Mesenchymal stem cell (in vitro differentiated cells and primary cell): Measurements from ENCODE around the gene DLGAP1.

Experiments
- DNase-seq: peaks from one replicate; pipeline ENCODE4 v3.0.0-alpha.2; 2013
- H2AFZ ChIP-seq: one replicate; pipeline ENCODE4 v1.6.1; 2013; ENCODE audit warnings: low read depth, mild to moderate bottlenecking, control low read depth, inconsistent platforms, low read length, moderate library complexity
- H2AK5ac ChIP-seq: 2 replicates; pipeline ENCODE4 v1.6.1; 2013; ENCODE audit warnings: low read length, moderate library complexity, mild to moderate bottlenecking, inconsistent platforms; ENCODE audit not compliant: severe bottlenecking
- H2BK120ac ChIP-seq: one replicate; pipeline ENCODE4 v1.6.1; 2013; ENCODE audit warnings: low read depth, mild to moderate bottlenecking, inconsistent platforms, low read length, moderate library complexity
- H2BK12ac ChIP-seq, 2 experiments: one replicate each; pipeline ENCODE4 v1.6.1; 2013; ENCODE audit warnings: inconsistent platforms in 2 of 2, low read length in 2 of 2, mild to moderate bottlenecking in 2 of 2, moderate library complexity in 2 of 2, control low read depth in 1 of 2
- H2BK15ac ChIP-seq: one replicate; pipeline ENCODE4 v1.6.1; 2013; ENCODE audit warnings: mild to moderate bottlenecking, low read depth, inconsistent platforms; ENCODE audit not compliant: poor library complexity, severe bottlenecking
- H2BK5ac ChIP-seq: 2 replicates; pipeline ENCODE4 v1.6.1; 2013; ENCODE audit warnings: low read depth, mild to moderate bottlenecking, low read length, control low read depth, inconsistent platforms; ENCODE audit not compliant: poor library complexity, severe bottlenecking
- H3K14ac ChIP-seq, 2 experiments: one replicate each; pipeline ENCODE4 v1.6.1; 2013; ENCODE audit warnings: inconsistent platforms in 2 of 2, low read length in 2 of 2, control low read depth in 1 of 2, mild to moderate bottlenecking in 1 of 2, moderate library complexity in 1 of 2
- H3K18ac ChIP-seq, 2 experiments: one replicate each; pipeline ENCODE4 v1.6.1; 2013; ENCODE audit warnings: inconsistent platforms in 2 of 2, low read length in 2 of 2, control low read depth in 1 of 2, low read depth in 1 of 2, mild to moderate bottlenecking in 1 of 2
- H3K23ac ChIP-seq, 2 experiments: one replicate each; pipeline ENCODE4 v1.6.1; 2013; ENCODE audit warnings: inconsistent platforms in 2 of 2, low read length in 2 of 2, mild to moderate bottlenecking in 2 of 2, moderate library complexity in 2 of 2, control low read depth in 1 of 2
- H3K27ac ChIP-seq: 2 replicates; pipeline ENCODE4 v1.5.1; 2013; ENCODE audit warnings: mild to moderate bottlenecking, moderate library complexity, low read length, control low read depth, inconsistent platforms; ENCODE audit not compliant: poor library complexity, severe bottlenecking
- H3K27me3 ChIP-seq, 2 experiments: 2 replicates each; pipeline versions ENCODE4 v1.6.1 to v1.7.0; 2013; ENCODE audit warnings: low read length in 2 of 2, mild to moderate bottlenecking in 2 of 2, moderate library complexity in 2 of 2, control low read depth in 1 of 2, inconsistent platforms in 1 of 2; ENCODE audit not compliant: control insufficient read depth in 1 of 2, insufficient read depth in 1 of 2
- H3K36me3 ChIP-seq, 2 experiments: 2 replicates each; pipeline versions ENCODE4 v1.6.1 to v1.7.0; 2013; ENCODE audit warnings: low read length in 2 of 2, control low read depth in 1 of 2, inconsistent platforms in 1 of 2, low read depth in 1 of 2, mild to moderate bottlenecking in 1 of 2; ENCODE audit not compliant: insufficient read depth in 2 of 2, control insufficient read depth in 1 of 2
- H3K4ac ChIP-seq, 2 experiments: one replicate each; pipeline ENCODE4 v1.6.1; 2013; ENCODE audit warnings: inconsistent platforms in 2 of 2, low read length in 2 of 2, mild to moderate bottlenecking in 2 of 2, moderate library complexity in 2 of 2, control low read depth in 1 of 2, low read depth in 1 of 2
- H3K4me1 ChIP-seq: 2 replicates; pipeline ENCODE4 v1.6.1; 2013; ENCODE audit warnings: low read depth, low read length, control low read depth; ENCODE audit not compliant: control insufficient read depth, insufficient read depth
- H3K4me2 ChIP-seq: 2 replicates; pipeline ENCODE4 v1.6.1; 2013; ENCODE audit warnings: low read length, mild to moderate bottlenecking, inconsistent platforms; ENCODE audit not compliant: poor library complexity, severe bottlenecking
- H3K4me3 ChIP-seq, 2 experiments: 2 replicates each; pipeline versions ENCODE4 v1.5.1 to v1.7.0; 2013; ENCODE audit warnings: low read length in 2 of 2, mild to moderate bottlenecking in 2 of 2, control low read depth in 1 of 2, low read depth in 1 of 2; ENCODE audit not compliant: insufficient read depth in 1 of 2
- H3K79me1 ChIP-seq: replicated peaks from 2 replicates; pipeline ENCODE4 v1.6.1; 2013; ENCODE audit warnings: mild to moderate bottlenecking, control low read depth, low read length, inconsistent platforms; ENCODE audit not compliant: poor library complexity, severe bottlenecking
- H3K9ac ChIP-seq: 2 replicates; pipeline ENCODE4 v1.7.0; 2013; ENCODE audit warnings: mild to moderate bottlenecking, low read length, moderate library complexity
- H3K9me3 ChIP-seq: 2 replicates; pipeline ENCODE4 v1.7.0; 2013; ENCODE audit warnings: mild to moderate bottlenecking, low read length; ENCODE audit not compliant: control insufficient read depth
- H4K8ac ChIP-seq: one replicate; pipeline ENCODE4 v1.6.1; 2013; ENCODE audit warnings: inconsistent platforms, mild to moderate bottlenecking, low read length, moderate library complexity
- H4K91ac ChIP-seq: one replicate; pipeline ENCODE4 v1.6.1; 2013; ENCODE audit warnings: mild to moderate bottlenecking, low read length, inconsistent platforms
- WGBS: methylation state at CpG from one replicate; pipeline ENCODE4 v1.1.7; 2013; ENCODE audit warnings: mixed read lengths; 5-methylcytosine and 5-hydroxymethylcytosine counted together

The DLGAP1 gene

GRCh38 chr18:4399929-4400328, 55.2 kb downstream of the DLGAP1 start:
- Histone ChIP-seq H3K4ac (no peak overlapping the region), H3K27ac (no peak overlapping the region), H2BK5ac (no peak overlapping the region), H2BK120ac (no peak overlapping the region), H3K14ac (no peak overlapping the region), H3K4me3 (no peak overlapping the region), H3K9me3 (no peaks in the 10 kb centered on the region), H2AK5ac (no peak overlapping the region), H4K8ac (no peak overlapping the region), H3K36me3 (no peaks in the 10 kb centered on the region), H2AFZ (no peak overlapping the region), H3K27me3 (no peaks in the 10 kb centered on the region), H3K23ac (no peak overlapping the region), H3K4me1 (no peaks in the 10 kb centered on the region), H2BK12ac (no peak overlapping the region), H3K79me1 (no peaks in the 10 kb centered on the region), H3K18ac (no peak overlapping the region), H2BK15ac (no peak overlapping the region), H3K4me2 (no peak overlapping the region), H4K91ac (no peak overlapping the region), H3K9ac (no peak overlapping the region)
- DNase-seq, result no peak
- 51% methylated on average over 5 of the region's 5 CpGs for WGBS

- no peaks in the 10 kb centered on the region for H3K27me3 ChIP-seq
- H3K14ac ChIP-seq, result no peak overlapping the region
- H3K4me2 ChIP-seq, result no peak overlapping the region
- H2BK120ac ChIP-seq, result no peak overlapping the region
- H3K79me1 ChIP-seq, result no peaks in the 10 kb centered on the region
- no peak overlapping the region for H3K9ac ChIP-seq
- H3K27ac ChIP-seq, result no peak overlapping the region
- no peak overlapping the region for H2AK5ac ChIP-seq
- H4K8ac ChIP-seq, result no peak overlapping the region
- peaks cover 6% of the 10 kb centered on the region for H3K9me3 ChIP-seq
- no peak overlapping the region for H3K4ac ChIP-seq
- no peaks in the 10 kb centered on the region for H3K4me1 ChIP-seq
- H2AFZ ChIP-seq, result no peak overlapping the region
- H3K18ac ChIP-seq, result no peak overlapping the region
- DNase-seq, result no peak
- H3K36me3 ChIP-seq, result no peaks in the 10 kb centered on the region
- H3K4me3 ChIP-seq, result no peak overlapping the region
- WGBS, result 60% methylated on average over 1 of the region's 4 CpGs
- H4K91ac ChIP-seq, result no peak overlapping the region
- H2BK15ac ChIP-seq, result no peak overlapping the region
- H2BK12ac ChIP-seq, result no peak overlapping the region
- H2BK5ac ChIP-seq, result no peak overlapping the region
- H3K23ac ChIP-seq, result no peak overlapping the region
Observed at GRCh38 chr18:4394700-4395099, 60.4 kb downstream of the DLGAP1 start.

- WGBS, result 52% methylated on average over 5 of the region's 6 CpGs
- H3K79me1 ChIP-seq, result no peaks in the 10 kb centered on the region
- no peak overlapping the region for H3K27ac ChIP-seq
- H2BK120ac ChIP-seq, result no peak overlapping the region
- no peak overlapping the region for H4K91ac ChIP-seq
- H3K4me1 ChIP-seq, result no peaks in the 10 kb centered on the region
- H3K4ac ChIP-seq, result no peak overlapping the region
- peaks cover 6% of the 10 kb centered on the region for H3K9me3 ChIP-seq
- H2BK5ac ChIP-seq, result no peak overlapping the region
- no peak overlapping the region for H3K4me3 ChIP-seq
- no peaks in the 10 kb centered on the region for H3K27me3 ChIP-seq
- no peak for DNase-seq
- H2AFZ ChIP-seq, result no peak overlapping the region
- H2BK15ac ChIP-seq, result no peak overlapping the region
- H3K36me3 ChIP-seq, result no peaks in the 10 kb centered on the region
- H3K14ac ChIP-seq, result no peak overlapping the region
- no peak overlapping the region for H2AK5ac ChIP-seq
- H4K8ac ChIP-seq, result no peak overlapping the region
- H3K23ac ChIP-seq, result no peak overlapping the region
- H3K4me2 ChIP-seq, result no peak overlapping the region
- no peak overlapping the region for H3K18ac ChIP-seq
- H2BK12ac ChIP-seq, result no peak overlapping the region
- H3K9ac ChIP-seq, result no peak overlapping the region
Observed at GRCh38 chr18:4391859-4392258, 63.2 kb downstream of the DLGAP1 start.

- no peak overlapping the region for H3K4me3 ChIP-seq
- no peak overlapping the region for H3K9ac ChIP-seq
- no peaks in the 10 kb centered on the region for H3K27me3 ChIP-seq
- no peak overlapping the region for H3K4me2 ChIP-seq
- no peak overlapping the region for H2BK120ac ChIP-seq
- no peak overlapping the region for H2AK5ac ChIP-seq
- no peaks in the 10 kb centered on the region for H3K36me3 ChIP-seq
- no peak overlapping the region for H2AFZ ChIP-seq
- H3K23ac ChIP-seq, result no peak overlapping the region
- H3K4me1 ChIP-seq, result no peaks in the 10 kb centered on the region
- no peak overlapping the region for H2BK5ac ChIP-seq
- no peaks in the 10 kb centered on the region for H3K9me3 ChIP-seq
- no peak overlapping the region for H4K8ac ChIP-seq
- H2BK12ac ChIP-seq, result no peak overlapping the region
- H2BK15ac ChIP-seq, result no peak overlapping the region
- no peak overlapping the region for H3K27ac ChIP-seq
- H3K18ac ChIP-seq, result no peak overlapping the region
- H3K79me1 ChIP-seq, result no peaks in the 10 kb centered on the region
- H4K91ac ChIP-seq, result no peak overlapping the region
- H3K4ac ChIP-seq, result no peak overlapping the region
- WGBS, result 57% methylated on average over 3 of the region's 3 CpGs
- no peak overlapping the region for H3K14ac ChIP-seq
- no peak for DNase-seq
Observed at GRCh38 chr18:4385876-4386275, 69.2 kb downstream of the DLGAP1 start.
